Measurements from ENCODE around the gene KRTAP9-7.
A peak's percentile ranks its signal among the peaks of the same experiment; 100 is the strongest.

KRTAP9-7 gene

GRCh38 chr17:41304091-41304490 lies 28.6 kb downstream of the KRTAP9-7 start:
- H4K20me1 ChIP-seq (ENCODE audit: low read depth, low read length) = no peaks in the 10 kb centered on the region
- no peaks in the 10 kb centered on the region for H3K9me3 ChIP-seq (ENCODE audit: insufficient read depth, low read length)
- no peaks in the 10 kb centered on the region for H3K27me3 ChIP-seq (ENCODE audit: low read length)
- no peaks in the 10 kb centered on the region for H3K36me3 ChIP-seq (ENCODE audit: low read length)
- peaks cover 10% of the 10 kb centered on the region for H3F3A ChIP-seq (ENCODE audit: insufficient read depth)
- no peak overlapping the region for H3K9ac ChIP-seq (ENCODE audit: low read length)
- H3K4me3 ChIP-seq (ENCODE audit: insufficient read depth, low read length, poor library complexity, severe bottlenecking) = no peak overlapping the region
- H3K27ac ChIP-seq (ENCODE audit: low read depth, low read length) = no peak overlapping the region
- H3K9me2 ChIP-seq (replicated peaks; ENCODE audit: insufficient read depth, low read length) = no peaks in the 10 kb centered on the region
- no peaks in the 10 kb centered on the region for H3K79me2 ChIP-seq (ENCODE audit: insufficient read depth, low read length)
- H2AFZ ChIP-seq (ENCODE audit: low read depth, low read length, severe bottlenecking) = no peak overlapping the region
- TF ChIP-seq EZH2phosphoT487 (conservative IDR thresholded peaks at IDR 0.05; ENCODE audit: low read length) = no peak
- TF ChIP-seq CTCF (IDR thresholded peaks at IDR 0.05; ENCODE audit: insufficient read depth, low read length, poor library complexity, severe bottlenecking) = no peak
- H3K4me2 ChIP-seq (ENCODE audit: low read depth, low read length, poor library complexity, severe bottlenecking) = no peak overlapping the region

GRCh38 chr17:41307647-41308046 lies 32.1 kb downstream of the KRTAP9-7 start:
- H3K4me2 ChIP-seq (ENCODE audit: low read depth, low read length, poor library complexity, severe bottlenecking) = no peak overlapping the region
- no peaks in the 10 kb centered on the region for H3K9me3 ChIP-seq (ENCODE audit: insufficient read depth, low read length)
- H3K27ac ChIP-seq (ENCODE audit: low read depth, low read length) = peak overlapping the region; percentile 92; the same call in 1 of the 2 replicates
- no peaks in the 10 kb centered on the region for H3K79me2 ChIP-seq (ENCODE audit: insufficient read depth, low read length)
- TF ChIP-seq EZH2phosphoT487 (conservative IDR thresholded peaks at IDR 0.05; ENCODE audit: low read length) (no peak), CTCF (IDR thresholded peaks at IDR 0.05; ENCODE audit: insufficient read depth, low read length, poor library complexity, severe bottlenecking) (no peak)
- H4K20me1 ChIP-seq (ENCODE audit: low read depth, low read length) = no peaks in the 10 kb centered on the region
- H3K9ac ChIP-seq (ENCODE audit: low read length) = no peak overlapping the region; the same call in 1 of the 2 replicates
- H3F3A ChIP-seq (ENCODE audit: insufficient read depth) = peaks cover 15% of the 10 kb centered on the region
- H3K27me3 ChIP-seq (ENCODE audit: low read length) = no peaks in the 10 kb centered on the region
- H2AFZ ChIP-seq (ENCODE audit: low read depth, low read length, severe bottlenecking) = no peak overlapping the region
- no peaks in the 10 kb centered on the region for H3K36me3 ChIP-seq (ENCODE audit: low read length)
- no peak overlapping the region for H3K4me3 ChIP-seq (ENCODE audit: insufficient read depth, low read length, poor library complexity, severe bottlenecking)
- no peaks in the 10 kb centered on the region for H3K9me2 ChIP-seq (replicated peaks; ENCODE audit: insufficient read depth, low read length)

DNA sequence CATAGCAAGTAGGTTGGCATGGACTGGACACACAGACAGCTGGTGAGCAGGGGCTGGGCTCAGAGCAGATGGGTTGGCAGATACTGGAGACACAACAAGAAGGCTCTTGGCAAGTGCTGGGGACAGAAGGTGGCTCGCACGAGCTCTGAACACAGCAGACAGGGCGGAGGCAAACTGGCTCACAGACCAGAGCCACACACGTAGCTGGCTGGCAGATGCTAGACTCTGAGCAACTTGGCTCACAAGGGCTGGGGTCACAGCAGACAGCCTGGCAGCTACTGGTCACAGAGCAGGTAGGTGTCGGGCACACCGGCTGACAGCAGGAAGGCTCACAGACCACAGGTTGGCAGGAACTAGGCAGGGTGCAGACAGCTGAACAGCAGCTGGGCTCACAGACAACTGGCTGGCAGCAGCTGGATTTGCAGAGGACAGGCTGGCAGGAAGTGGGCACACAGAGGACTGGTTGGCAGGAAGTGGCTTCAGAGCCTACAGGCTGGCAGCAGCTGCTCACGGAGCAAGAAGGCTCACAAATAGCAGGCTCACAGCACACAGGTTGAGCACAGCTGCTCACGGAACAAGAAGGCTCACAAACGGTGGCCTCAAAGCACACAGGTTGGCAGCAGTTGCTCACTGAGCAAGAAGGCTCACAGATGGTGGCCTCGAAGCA lies 32.9 kb downstream of the KRTAP9-7 start:
- Histone ChIP-seq H3K4me2 (ENCODE audit: low read depth, low read length, poor library complexity, severe bottlenecking) (peak overlapping the region; percentile 63), H3K9me3 (ENCODE audit: insufficient read depth, low read length) (no peaks in the 10 kb centered on the region), H3K79me2 (ENCODE audit: insufficient read depth, low read length) (no peaks in the 10 kb centered on the region)

More for the DNA sequence above, 32.9 kb downstream of the KRTAP9-7 start:
- Histone ChIP-seq H3F3A (ENCODE audit: insufficient read depth) (peaks cover 15% of the 10 kb centered on the region), H3K36me3 (ENCODE audit: low read length) (no peaks in the 10 kb centered on the region), H3K4me3 (ENCODE audit: insufficient read depth, low read length, poor library complexity, severe bottlenecking) (no peak overlapping the region), H3K9me2 (replicated peaks; ENCODE audit: insufficient read depth, low read length) (no peaks in the 10 kb centered on the region), H3K27ac (ENCODE audit: low read depth, low read length) (peak overlapping the region; percentile 92), H3K27me3 (ENCODE audit: low read length) (no peaks in the 10 kb centered on the region), H2AFZ (ENCODE audit: low read depth, low read length, severe bottlenecking) (peak overlapping the region; percentile 6), H4K20me1 (ENCODE audit: low read depth, low read length) (no peaks in the 10 kb centered on the region), H3K9ac (ENCODE audit: low read length) (peak overlapping the region; percentile 31; the same call in 1 of the 2 replicates)
- TF ChIP-seq CTCF (IDR thresholded peaks at IDR 0.05; ENCODE audit: insufficient read depth, low read length, poor library complexity, severe bottlenecking) (no peak), EZH2phosphoT487 (conservative IDR thresholded peaks at IDR 0.05; ENCODE audit: low read length) (no peak)
